IPS-18a (cell line): ENCODE measurements around the gene PCCA.

ENCODE experiments used
- H3K27ac ChIP-seq: one replicate; pipeline ENCODE4 v1.5.1; 2013; ENCODE audit warnings: low read length
- H3K27me3 ChIP-seq: one replicate; pipeline ENCODE4 v1.6.1; 2013; ENCODE audit warnings: mild to moderate bottlenecking, low read length; ENCODE audit not compliant: control insufficient read depth, insufficient read depth
- H3K36me3 ChIP-seq: one replicate; pipeline ENCODE4 v1.6.1; 2013; ENCODE audit warnings: low read depth, low read length; ENCODE audit not compliant: control insufficient read depth
- H3K4me1 ChIP-seq: one replicate; pipeline ENCODE4 v1.6.1; 2013; ENCODE audit warnings: low read depth, low read length; ENCODE audit not compliant: control insufficient read depth
- H3K4me3 ChIP-seq: one replicate; pipeline ENCODE4 v1.5.1; 2013; ENCODE audit warnings: low read length
- H3K9ac ChIP-seq: one replicate; pipeline ENCODE4 v1.6.1; 2013; ENCODE audit warnings: mild to moderate bottlenecking, low read length, moderate library complexity
- H3K9me3 ChIP-seq: one replicate; pipeline ENCODE4 v1.6.1; 2013; ENCODE audit warnings: low read depth, low read length; ENCODE audit not compliant: control insufficient read depth

PCCA gene

GRCh38 chr13:100399455-100399854, 310.6 kb downstream of the PCCA start:
- Histone ChIP-seq H3K4me1 (no peaks in the 10 kb centered on the region), H3K36me3 (no peaks in the 10 kb centered on the region), H3K9me3 (peaks cover 6% of the 10 kb centered on the region), H3K9ac (no peak overlapping the region), H3K4me3 (no peak overlapping the region), H3K27me3 (no peaks in the 10 kb centered on the region), H3K27ac (no peak overlapping the region)

- no peak overlapping the region for H3K4me3 ChIP-seq
- H3K9me3 ChIP-seq: peaks cover 24% of the 10 kb centered on the region
- no peaks in the 10 kb centered on the region for H3K4me1 ChIP-seq
- no peak overlapping the region for H3K27ac ChIP-seq
- peaks cover 4% of the 10 kb centered on the region for H3K36me3 ChIP-seq
- H3K27me3 ChIP-seq: no peaks in the 10 kb centered on the region
- no peak overlapping the region for H3K9ac ChIP-seq
These were observed 314.8 kb downstream of the PCCA start for GRCh38 chr13:100403675-100404074.

GRCh38 chr13:100409132-100409531, 320.2 kb downstream of the PCCA start:
- Histone ChIP-seq H3K4me3 (no peak overlapping the region), H3K36me3 (peaks cover 4% of the 10 kb centered on the region), H3K9ac (no peak overlapping the region), H3K27ac (no peak overlapping the region), H3K9me3 (peaks cover 33% of the 10 kb centered on the region), H3K4me1 (no peaks in the 10 kb centered on the region), H3K27me3 (no peaks in the 10 kb centered on the region)

- no peak overlapping the region for H3K27ac ChIP-seq
These were observed 334.5 kb downstream of the PCCA start for GRCh38 chr13:100423375-100423774.

GRCh38 chr13:100428986-100429385, 340.1 kb downstream of the PCCA start:
- H3K9ac ChIP-seq: no peak overlapping the region
- no peak overlapping the region for H3K27ac ChIP-seq
- H3K4me3 ChIP-seq: no peak overlapping the region
- no peaks in the 10 kb centered on the region for H3K27me3 ChIP-seq
- no peaks in the 10 kb centered on the region for H3K36me3 ChIP-seq
- no peaks in the 10 kb centered on the region for H3K4me1 ChIP-seq
- no peaks in the 10 kb centered on the region for H3K9me3 ChIP-seq

More at GRCh38 chr13:100423375-100423774, 334.5 kb downstream of the PCCA start:
- H3K9ac ChIP-seq: no peak overlapping the region
- H3K9me3 ChIP-seq: no peaks in the 10 kb centered on the region
- no peaks in the 10 kb centered on the region for H3K36me3 ChIP-seq
- no peak overlapping the region for H3K4me3 ChIP-seq
- H3K27me3 ChIP-seq: no peaks in the 10 kb centered on the region
- no peaks in the 10 kb centered on the region for H3K4me1 ChIP-seq

GRCh38 chr13:100432611-100433010, 343.7 kb downstream of the PCCA start:
- H3K4me3 ChIP-seq: no peak overlapping the region
- H3K9me3 ChIP-seq: no peaks in the 10 kb centered on the region
- H3K9ac ChIP-seq: no peak overlapping the region
- no peaks in the 10 kb centered on the region for H3K36me3 ChIP-seq
- H3K27ac ChIP-seq: no peak overlapping the region
- H3K4me1 ChIP-seq: no peaks in the 10 kb centered on the region
- H3K27me3 ChIP-seq: no peaks in the 10 kb centered on the region

- Histone ChIP-seq H3K36me3 (no peaks in the 10 kb centered on the region), H3K4me3 (no peak overlapping the region), H3K27me3 (no peaks in the 10 kb centered on the region), H3K4me1 (peaks cover 4% of the 10 kb centered on the region), H3K27ac (no peak overlapping the region), H3K9me3 (no peaks in the 10 kb centered on the region), H3K9ac (no peak overlapping the region)
These were observed 344.6 kb downstream of the PCCA start for GRCh38 chr13:100433475-100433874.

- Histone ChIP-seq H3K27ac (no peak overlapping the region), H3K9ac (no peak overlapping the region), H3K4me1 (peaks cover 11% of the 10 kb centered on the region), H3K4me3 (no peak overlapping the region), H3K36me3 (no peaks in the 10 kb centered on the region), H3K27me3 (no peaks in the 10 kb centered on the region), H3K9me3 (no peaks in the 10 kb centered on the region)
These were observed 345.3 kb downstream of the PCCA start for GRCh38 chr13:100434010-100434763.

- no peaks in the 10 kb centered on the region for H3K27me3 ChIP-seq
- H3K4me1 ChIP-seq: peaks cover 25% of the 10 kb centered on the region
- H3K27ac ChIP-seq: no peak overlapping the region
- no peak overlapping the region for H3K4me3 ChIP-seq
- no peaks in the 10 kb centered on the region for H3K9me3 ChIP-seq
- H3K36me3 ChIP-seq: no peaks in the 10 kb centered on the region
- no peak overlapping the region for H3K9ac ChIP-seq
These were observed 347.2 kb downstream of the PCCA start for GRCh38 chr13:100436099-100436498.

GRCh38 chr13:100438059-100438788, 349.3 kb downstream of the PCCA start:
- Histone ChIP-seq H3K9ac (peak overlapping the region; percentile 51), H3K27ac (peak overlapping the region; percentile 68), H3K9me3 (no peaks in the 10 kb centered on the region), H3K4me3 (no peak overlapping the region), H3K36me3 (no peaks in the 10 kb centered on the region), H3K27me3 (no peaks in the 10 kb centered on the region), H3K4me1 (peaks cover 28% of the 10 kb centered on the region)

GRCh38 chr13:100439247-100439970, 350.5 kb downstream of the PCCA start:
- peak overlapping the region; percentile 68 for H3K27ac ChIP-seq
- H3K36me3 ChIP-seq: no peaks in the 10 kb centered on the region
- no peaks in the 10 kb centered on the region for H3K27me3 ChIP-seq
- H3K4me3 ChIP-seq: no peak overlapping the region
- H3K9ac ChIP-seq: peak overlapping the region; percentile 51
- H3K4me1 ChIP-seq: peaks cover 28% of the 10 kb centered on the region
- H3K9me3 ChIP-seq: no peaks in the 10 kb centered on the region
